Tibial artery (tissue), 4 donors: ENCODE results near the gene RALA.
"Not testable (repeated sequence)": the region's sequence is repeated elsewhere in the genome, so short reads cannot be mapped to it uniquely, and the experiment has no call there.

Experiments used
- DNase-seq, 2 donors: peaks; one replicate each; pipeline ENCODE4 v3.0.0-alpha.2; 2019
- H3K27ac ChIP-seq, 2 donors: fragments of 200-600 bp; sonication (generic) in 1 of 2; 1 replicate in 1 of 2; 2 replicates in 1 of 2; pipeline ENCODE4 v1.5.1; 2018 to 2019; ENCODE audit warnings: mild to moderate bottlenecking in 1 of 2
- H3K27me3 ChIP-seq, 2 donors: fragments of 200-600 bp; sonication (generic) in 1 of 2; one replicate each; pipeline versions ENCODE4 v1.5.1 to v1.6.0; 2016 to 2019
- H3K36me3 ChIP-seq, 3 donors: fragments of 200-600 bp; sonication (generic) in 2 of 3; one replicate each; pipeline ENCODE4 v1.5.1; 2016 to 2019; ENCODE audit warnings: mild to moderate bottlenecking in 2 of 3
- H3K4me1 ChIP-seq, 4 donors: fragments of 200-600 bp; sonication (generic) in 2 of 4; 1 replicate in 3 of 4; 2 replicates in 1 of 4; pipeline ENCODE4 v1.5.1; 2016 to 2019
- H3K4me3 ChIP-seq, 2 donors: fragments of 200-600 bp; sonication (generic) in 1 of 2; 1 replicate in 1 of 2; 2 replicates in 1 of 2; pipeline ENCODE4 v1.5.1; 2018 to 2019; ENCODE audit warnings: mild to moderate bottlenecking in 2 of 2
- H3K9me3 ChIP-seq, 3 donors: fragments of 200-600 bp; sonication (generic) in 1 of 3; one replicate each; pipeline ENCODE4 v1.5.1; 2016 to 2019
- CTCF ChIP-seq, 2 experiments: fragments of 200-600 bp in 1 of 2; fragments of 450-650 bp in 1 of 2; IDR thresholded peaks; one replicate each; pipeline ENCODE4 v1.5.1; 2017 to 2019; ENCODE audit warnings: antibody characterized with exemption in 2 of 2, mild to moderate bottlenecking in 1 of 2, moderate library complexity in 1 of 2
- intact Hi-C: fragments of 100-400 bp; cut with DNase I; formaldehyde crosslinking; loops from one replicate; pipeline ENCODE4 v1.15.0; 2023; ENCODE audit warnings: low total_unique reads

Gene RALA

GRCh38 chr7:39750253-39751077 is 127.1 kb downstream of the RALA start:
- intact Hi-C loops, result no loop called here
- no peaks in the 10 kb centered on the region for H3K36me3 ChIP-seq
- no peaks in the 10 kb centered on the region for H3K27me3 ChIP-seq
- peaks cover 0 to 14% (median 10%) of the 10 kb centered on the region in 4 donors for H3K4me1 ChIP-seq
- no peak overlapping the region for H3K4me3 ChIP-seq
- TF ChIP-seq CTCF (IDR thresholded peaks at IDR 0.05), result no peak
- no peak for DNase-seq
- H3K27ac ChIP-seq, result no peak overlapping the region
- no peaks in the 10 kb centered on the region for H3K9me3 ChIP-seq

GRCh38 chr7:39753237-39753636 is 129.9 kb downstream of the RALA start:
- not testable (repeated sequence) for H3K9me3 ChIP-seq, DNase-seq, H3K36me3 ChIP-seq, H3K27ac ChIP-seq, H3K4me3 ChIP-seq, H3K27me3 ChIP-seq
- intact Hi-C loops, result loop anchor here (2.0 kb wide), 1 partner anchor 26 kb away; no protein-coding TSS in a partner anchor
- H3K4me1 ChIP-seq, result peaks cover 0 to 14% (median 11%) of the 10 kb centered on the region in 4 donors

- intact Hi-C loops, result loop anchor here (2.0 kb wide), 1 partner anchor 27 kb away; no protein-coding TSS in a partner anchor
- no peak for DNase-seq
- TF ChIP-seq CTCF (IDR thresholded peaks at IDR 0.05), result no peak
- Histone ChIP-seq H3K27me3 (no peaks in the 10 kb centered on the region), H3K4me1 (peaks cover 0 to 14% (median 11%) of the 10 kb centered on the region in 4 donors), H3K9me3 (no peaks in the 10 kb centered on the region), H3K4me3 (no peak overlapping the region), H3K27ac (peak overlapping the region; percentile 14 to 23), H3K36me3 (no peaks in the 10 kb centered on the region)
Measured at GRCh38 chr7:39753823-39754325, 130.5 kb downstream of the RALA start.

GRCh38 chr7:39754326-39755120 is 131.2 kb downstream of the RALA start:
- H3K36me3 ChIP-seq, result no peaks in the 10 kb centered on the region
- peak overlapping the region; percentile 14 to 23 for H3K27ac ChIP-seq
- H3K4me3 ChIP-seq, result no peak overlapping the region
- DNase-seq, result no peak
- no peak for TF ChIP-seq CTCF (IDR thresholded peaks at IDR 0.05)
- H3K4me1 ChIP-seq, result peaks cover 0 to 14% (median 11%) of the 10 kb centered on the region in 4 donors
- intact Hi-C loops, result no loop called here
- no peaks in the 10 kb centered on the region for H3K9me3 ChIP-seq
- no peaks in the 10 kb centered on the region for H3K27me3 ChIP-seq

- Histone ChIP-seq H3K9me3 (no peaks in the 10 kb centered on the region), H3K4me3 (no peak overlapping the region), H3K36me3 (no peaks in the 10 kb centered on the region), H3K27ac (no peak overlapping the region), H3K4me1 (peaks cover 0 to 14% (median 11%) of the 10 kb centered on the region in 4 donors), H3K27me3 (no peaks in the 10 kb centered on the region)
- TF ChIP-seq CTCF (IDR thresholded peaks at IDR 0.05), result no peak
- no peak for DNase-seq
- intact Hi-C loops, result no loop called here
Measured at GRCh38 chr7:39757604-39758003, 134.2 kb downstream of the RALA start.
